ENCODE data around the gene KRTAP6-1. TPM values are rescaled to one million over a fixed set of nuclear protein-coding genes. Genes with fewer than 3 reads are reported as not detected.

Gene KRTAP6-1
- total and polyA plus RNA-seq, 10 of the 15 experiments (the other 5 are each of a cell fraction or from before 2014, with no cell fraction given), result 0.16 TPM; not detected in 9

GRCh38 chr21:30625449-30626165, 11.9 kb upstream of the KRTAP6-1 start (continued):
- TF ChIP-seq CUX1 (IDR thresholded peaks at IDR 0.05; ENCODE audit: insufficient replicate concordance, low read depth, low read length) (no peak), CREB1 (IDR thresholded peaks at IDR 0.05; ENCODE audit: low read depth) (no peak), ATF7 (IDR thresholded peaks at IDR 0.05; ENCODE audit: low read depth) (no peak), PRDM15 (CRISPR knock-in tag; IDR thresholded peaks at IDR 0.05) (no peak), MEF2B (IDR thresholded peaks at IDR 0.05; ENCODE audit: partially characterized antibody, poor library complexity, severe bottlenecking) (no peak)

Data from GM12878 (cell line).